Kidney epithelial cell (primary cell): ENCODE results near the gene NT5DC1. TPM values are rescaled to one million over a fixed set of nuclear protein-coding genes. Genes with fewer than 3 reads are reported as not detected.

Experiments used
- DNase-seq: peaks from one replicate; pipeline ENCODE4 v3.0.0-alpha.2; 2010; ENCODE audit warnings: low read depth
- H3K27me3 ChIP-seq: 2 replicates; pipeline ENCODE4 v1.6.0; 2011; ENCODE audit warnings: low read length; ENCODE audit not compliant: control insufficient read depth, insufficient read depth
- H3K36me3 ChIP-seq: 2 replicates; pipeline ENCODE4 v1.5.1; 2011; ENCODE audit warnings: low read length; ENCODE audit not compliant: control insufficient read depth, insufficient read depth
- H3K4me3 ChIP-seq: 2 replicates; pipeline ENCODE4 v1.5.1; 2011; ENCODE audit warnings: low read depth, mild to moderate bottlenecking, control low read depth, low read length
- total RNA-seq: library from RNA; depleted of rRNA; stranded (reverse); fragments of >200 nt; gene quantifications from 2 replicates; pipeline ENCODE4 v1.2.3, GENCODE V29; 2015
- TF ChIP-seq, protein P1 (sequence below): IDR thresholded peaks from 2 replicates; pipeline ENCODE4 v1.5.1; 2011; ENCODE audit warnings: mild to moderate bottlenecking, moderate library complexity, low read length, control low read depth, inconsistent platforms; ENCODE audit not compliant: insufficient read depth, poor library complexity, severe bottlenecking

NT5DC1 gene
- total RNA-seq, 1 donor from 2014 or later, result 19.3 TPM

DNA sequence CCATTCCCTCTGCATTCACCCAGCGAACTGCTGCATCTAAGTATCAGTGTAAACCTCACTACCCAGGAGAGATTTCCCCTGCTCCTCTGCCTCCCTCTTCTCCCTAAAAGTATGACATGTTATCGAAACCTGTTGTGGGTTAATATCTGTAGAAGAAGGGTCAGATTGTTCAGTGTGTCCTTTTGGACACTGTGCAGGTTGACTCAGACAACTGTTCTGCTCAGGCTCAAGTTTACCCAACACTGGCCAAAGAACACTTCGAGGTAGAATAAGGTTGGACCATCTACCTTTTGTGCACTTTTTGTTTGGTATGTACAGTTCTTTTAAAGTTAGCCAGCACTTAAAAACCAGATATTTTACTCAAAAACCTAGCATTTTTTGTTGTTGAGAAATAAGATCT, 4.6 kb downstream of the NT5DC1 start:
- no peaks in the 10 kb centered on the region for H3K27me3 ChIP-seq
- H3K4me3 ChIP-seq, result no peak overlapping the region
- TF ChIP-seq, protein P1, sequence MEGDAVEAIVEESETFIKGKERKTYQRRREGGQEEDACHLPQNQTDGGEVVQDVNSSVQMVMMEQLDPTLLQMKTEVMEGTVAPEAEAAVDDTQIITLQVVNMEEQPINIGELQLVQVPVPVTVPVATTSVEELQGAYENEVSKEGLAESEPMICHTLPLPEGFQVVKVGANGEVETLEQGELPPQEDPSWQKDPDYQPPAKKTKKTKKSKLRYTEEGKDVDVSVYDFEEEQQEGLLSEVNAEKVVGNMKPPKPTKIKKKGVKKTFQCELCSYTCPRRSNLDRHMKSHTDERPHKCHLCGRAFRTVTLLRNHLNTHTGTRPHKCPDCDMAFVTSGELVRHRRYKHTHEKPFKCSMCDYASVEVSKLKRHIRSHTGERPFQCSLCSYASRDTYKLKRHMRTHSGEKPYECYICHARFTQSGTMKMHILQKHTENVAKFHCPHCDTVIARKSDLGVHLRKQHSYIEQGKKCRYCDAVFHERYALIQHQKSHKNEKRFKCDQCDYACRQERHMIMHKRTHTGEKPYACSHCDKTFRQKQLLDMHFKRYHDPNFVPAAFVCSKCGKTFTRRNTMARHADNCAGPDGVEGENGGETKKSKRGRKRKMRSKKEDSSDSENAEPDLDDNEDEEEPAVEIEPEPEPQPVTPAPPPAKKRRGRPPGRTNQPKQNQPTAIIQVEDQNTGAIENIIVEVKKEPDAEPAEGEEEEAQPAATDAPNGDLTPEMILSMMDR, result no peak
- no peak for DNase-seq
- peaks cover under 1% of the 10 kb centered on the region for H3K36me3 ChIP-seq

DNA sequence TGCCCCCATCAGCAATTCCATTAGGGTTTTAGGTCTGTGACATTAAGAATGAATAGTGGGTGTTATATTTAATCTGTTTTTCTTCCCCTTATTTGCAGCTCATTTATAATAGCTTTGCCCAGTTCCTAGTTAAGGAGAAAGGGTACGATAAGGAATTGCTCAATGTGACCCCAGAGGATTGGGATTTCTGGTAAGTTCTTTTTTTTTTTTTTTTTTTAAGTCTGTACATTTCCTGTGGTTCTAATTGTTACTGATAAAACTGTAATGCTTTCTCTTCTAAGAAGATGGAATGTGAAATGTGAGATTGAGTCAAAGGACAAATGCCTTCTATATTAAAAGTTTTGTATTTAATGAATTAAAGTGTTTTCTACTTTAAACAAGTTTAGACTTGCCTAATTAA, 5.5 kb downstream of the NT5DC1 start:
- TF ChIP-seq, protein P1, result no peak
- Histone ChIP-seq H3K27me3 (no peaks in the 10 kb centered on the region), H3K4me3 (no peak overlapping the region), H3K36me3 (peaks cover 2% of the 10 kb centered on the region)
- no peak for DNase-seq

DNA sequence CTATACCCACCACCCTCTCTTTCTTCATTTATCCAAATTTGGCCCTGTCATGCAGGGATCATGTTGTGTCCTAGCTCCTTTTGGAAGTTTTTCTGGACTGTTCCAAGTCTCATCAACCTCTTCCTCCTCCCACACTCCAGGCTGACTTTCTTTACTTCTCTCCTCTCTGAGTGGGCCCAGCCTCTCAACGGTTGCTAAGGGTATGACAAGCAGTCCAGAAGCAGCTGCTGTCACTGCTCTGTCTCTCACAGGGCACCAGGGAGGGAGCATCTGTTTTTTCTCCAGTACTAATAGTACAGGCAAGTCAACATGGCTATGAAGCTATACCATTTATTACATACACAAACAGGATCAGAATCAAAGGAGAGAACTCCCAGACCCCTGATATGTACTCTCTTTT, 8.2 kb downstream of the NT5DC1 start:
- DNase-seq, result no peak
- TF ChIP-seq, protein P1, result no peak
- Histone ChIP-seq H3K27me3 (no peaks in the 10 kb centered on the region), H3K4me3 (no peak overlapping the region), H3K36me3 (peaks cover 2% of the 10 kb centered on the region)

DNA sequence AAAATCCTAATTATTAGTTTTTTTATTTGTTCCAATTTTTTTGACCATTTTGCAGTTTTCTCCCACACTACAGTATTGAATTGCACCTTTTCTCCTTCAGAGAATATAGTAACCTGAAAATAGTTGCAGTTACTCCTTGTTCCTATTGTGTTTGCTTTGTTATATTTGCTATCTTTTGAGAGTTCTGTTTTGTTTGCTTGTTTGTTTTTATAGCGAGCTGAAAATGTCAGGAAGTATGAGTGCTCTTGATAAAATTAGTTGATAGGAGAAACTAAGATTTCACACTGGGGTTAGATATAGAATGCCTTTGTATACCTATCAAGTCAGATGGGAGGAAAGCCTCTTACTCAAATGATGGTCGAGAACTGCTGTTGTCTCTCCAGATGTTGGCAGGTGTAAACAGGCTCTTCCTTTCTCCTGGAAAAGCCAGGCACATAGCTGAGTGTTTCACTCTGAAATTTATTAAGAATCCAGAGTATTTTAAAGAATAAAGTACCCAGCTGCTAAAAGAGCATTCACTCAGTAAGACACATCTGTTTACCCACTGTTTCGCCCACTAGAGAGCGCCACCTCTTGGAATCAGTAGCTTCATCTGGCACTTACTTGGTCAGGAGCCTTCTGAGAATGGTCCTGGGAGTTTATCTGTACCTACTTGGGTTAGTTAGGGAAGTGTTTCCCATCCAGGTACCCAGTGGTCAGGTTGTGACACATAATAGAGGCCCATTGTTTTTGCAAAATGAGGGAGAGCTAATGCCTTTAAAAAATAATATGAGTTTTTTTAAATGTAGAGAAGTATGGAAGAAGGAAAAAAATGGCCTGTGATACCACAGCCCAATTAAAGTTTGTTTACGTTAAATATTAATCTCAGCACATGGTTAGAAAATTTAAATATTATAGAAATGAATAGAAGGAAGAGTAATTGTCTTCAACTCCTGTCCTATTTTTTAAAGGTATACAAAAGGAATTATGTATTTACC, 11.2 kb downstream of the NT5DC1 start:
- DNase-seq, result no peak
- Histone ChIP-seq H3K36me3 (peaks cover 2% of the 10 kb centered on the region), H3K27me3 (no peaks in the 10 kb centered on the region), H3K4me3 (no peak overlapping the region)
- TF ChIP-seq, protein P1, result peak; percentile 71

DNA sequence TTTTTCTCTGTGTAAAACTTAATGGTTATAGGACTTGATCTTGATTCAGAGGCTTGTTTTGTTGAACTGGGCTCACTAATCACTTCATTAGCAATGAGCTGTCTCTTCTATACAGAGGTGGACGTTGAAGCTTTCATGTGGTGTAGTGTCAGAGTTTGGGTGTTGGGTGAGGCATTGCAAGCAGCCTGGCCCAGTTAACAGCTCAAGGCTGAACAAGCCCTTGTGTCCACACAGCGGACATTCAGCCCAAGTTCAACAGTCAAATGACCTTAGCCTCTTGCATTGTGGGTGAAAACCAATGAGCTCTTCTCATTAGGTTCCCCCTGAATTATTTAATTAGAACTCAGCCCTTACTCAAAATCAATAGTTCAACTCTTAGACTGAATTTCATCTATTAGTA, 12.7 kb downstream of the NT5DC1 start:
- no peaks in the 10 kb centered on the region for H3K27me3 ChIP-seq
- no peak for DNase-seq
- H3K4me3 ChIP-seq, result no peak overlapping the region
- TF ChIP-seq, protein P1, result no peak
- peaks cover 2% of the 10 kb centered on the region for H3K36me3 ChIP-seq
